ENCODE measurements around the gene DCAF10. TPM values are rescaled to one million over a fixed set of nuclear protein-coding genes. Genes with fewer than 3 reads are reported as not detected.

DCAF10 gene
- 10.5 to 12.8 TPM (median 12.2 TPM) in 5 replicates for total RNA-seq (2022; extraction: Qiagen RNA extraction)

GRCh38 chr9:37800631-37801286 is at the start of gene DCAF10:
DCAF10 (plus strand) TSS chr9:37800797; CDS start chr9:37800867, 70 bp downstream.

GRCh38 chr9:37753489-37754190 is 47.0 kb upstream of the DCAF10 start, which contains the start of gene TRMT10B:
TRMT10B (plus strand) TSS chr9:37753805; CDS start chr9:37761932, 8,127 bp downstream.

GRCh38 chr9:37784616-37785483 is 15.7 kb upstream of the DCAF10 start, which contains the start of gene EXOSC3:
EXOSC3 (minus strand) TSS chr9:37785064; CDS start chr9:37785044, 20 bp downstream.

GRCh38 chr9:37903647-37904444 is 103.2 kb downstream of the DCAF10 start, which contains the start of gene SLC25A51:
SLC25A51 (minus strand) TSS chr9:37904127; CDS start chr9:37888550, 15,577 bp downstream.

Other genes starting within 250 kb of the DCAF10 start
- 6.9 to 8.0 TPM (median 7.0 TPM) in 5 replicates for gene FBXO10, start 224.4 kb upstream of the DCAF10 start, total RNA-seq (2022; extraction: Qiagen RNA extraction)
- gene TOMM5, start 208.2 kb upstream of the DCAF10 start, total RNA-seq (2022; extraction: Qiagen RNA extraction), result 295 to 320 TPM (median 311 TPM) in 5 replicates
- 0.02 to 0.07 TPM (median 0.06 TPM) in 5 replicates for gene FRMPD1, start 149.8 kb upstream of the DCAF10 start, total RNA-seq (2022; extraction: Qiagen RNA extraction)
- 4.9 to 5.6 TPM (median 5.2 TPM) in 5 replicates for gene TRMT10B, start 47.0 kb upstream of the DCAF10 start, total RNA-seq (2022; extraction: Qiagen RNA extraction)
- gene EXOSC3, start 15.7 kb upstream of the DCAF10 start, total RNA-seq (2022; extraction: Qiagen RNA extraction), result 62.5 to 80.0 TPM (median 74.6 TPM) in 5 replicates
- gene SLC25A51, start 103.3 kb downstream of the DCAF10 start, total RNA-seq (2022; extraction: Qiagen RNA extraction), result 18.1 to 23.6 TPM (median 18.7 TPM) in 5 replicates

All from A549 treated with AZD2906 at 1 μM for 4 hours (cell line).